Tibial nerve (tissue), 3 donors: ENCODE results near the gene CDAN1.

Experiments
- CTCF ChIP-seq, 5 experiments: fragments of 200-600 bp in 3 of 5; fragments of 450-650 bp in 2 of 5; sonication (generic) in 3 of 5; IDR thresholded peaks; one replicate each; pipeline ENCODE4 v1.5.1; 2016 to 2019; ENCODE audit warnings: antibody characterized with exemption in 5 of 5, mild to moderate bottlenecking in 3 of 5, moderate library complexity in 2 of 5
- POLR2A ChIP-seq, 2 donors: fragments of 450-650 bp; IDR thresholded peaks; one replicate each; pipeline ENCODE4 v1.6.1; 2017; ENCODE audit warnings: antibody characterized with exemption in 2 of 2, mild to moderate bottlenecking in 2 of 2, moderate library complexity in 2 of 2

GRCh38 chr15:42728560-42728959 lies 8.4 kb downstream of the CDAN1 start:
- no peak for TF ChIP-seq CTCF (IDR thresholded peaks at IDR 0.05)
- TF ChIP-seq POLR2A (IDR thresholded peaks at IDR 0.05), result no peak
